ENCODE results near the gene PHAF1.

DNA sequence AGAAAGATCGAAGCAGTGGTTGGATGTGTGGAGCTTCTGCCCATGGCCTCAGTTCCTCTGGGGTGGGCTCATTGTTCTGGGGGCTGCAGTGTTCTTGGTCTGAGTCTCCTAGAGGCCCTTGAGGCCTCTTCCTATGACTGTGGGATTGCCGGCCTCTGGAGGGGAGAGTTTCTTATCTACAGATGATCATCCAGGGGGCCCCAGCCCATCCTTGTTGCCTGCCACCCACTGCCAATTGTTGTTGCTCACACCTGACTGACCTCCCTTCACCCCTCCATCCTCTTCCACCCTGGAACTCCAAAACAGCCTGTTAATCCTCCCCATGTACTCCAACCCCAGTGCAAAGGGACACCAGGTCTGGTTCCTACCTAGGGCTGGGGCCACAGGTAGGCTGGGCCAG, 35.2 kb downstream of the PHAF1 start:
- TF ChIP-seq, protein P1, sequence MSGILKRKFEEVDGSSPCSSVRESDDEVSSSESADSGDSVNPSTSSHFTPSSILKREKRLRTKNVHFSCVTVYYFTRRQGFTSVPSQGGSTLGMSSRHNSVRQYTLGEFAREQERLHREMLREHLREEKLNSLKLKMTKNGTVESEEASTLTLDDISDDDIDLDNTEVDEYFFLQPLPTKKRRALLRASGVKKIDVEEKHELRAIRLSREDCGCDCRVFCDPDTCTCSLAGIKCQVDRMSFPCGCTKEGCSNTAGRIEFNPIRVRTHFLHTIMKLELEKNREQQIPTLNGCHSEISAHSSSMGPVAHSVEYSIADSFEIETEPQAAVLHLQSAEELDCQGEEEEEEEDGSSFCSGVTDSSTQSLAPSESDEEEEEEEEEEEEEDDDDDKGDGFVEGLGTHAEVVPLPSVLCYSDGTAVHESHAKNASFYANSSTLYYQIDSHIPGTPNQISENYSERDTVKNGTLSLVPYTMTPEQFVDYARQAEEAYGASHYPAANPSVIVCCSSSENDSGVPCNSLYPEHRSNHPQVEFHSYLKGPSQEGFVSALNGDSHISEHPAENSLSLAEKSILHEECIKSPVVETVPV (CRISPR knock-in tag; IDR thresholded peaks at IDR 0.05), result no peak
- TF ChIP-seq GLIS3 (CRISPR knock-in tag; IDR thresholded peaks at IDR 0.05) (no peak), PPARA (CRISPR knock-in tag; IDR thresholded peaks at IDR 0.05; ENCODE audit: borderline replicate concordance) (no peak), RARB (CRISPR knock-in tag; IDR thresholded peaks at IDR 0.05) (no peak), ESRRG (CRISPR knock-in tag; IDR thresholded peaks at IDR 0.05) (no peak), ZFP30 (CRISPR knock-in tag; IDR thresholded peaks at IDR 0.05) (no peak), ZNF70 (CRISPR knock-in tag; IDR thresholded peaks at IDR 0.05) (no peak), ARNTL (CRISPR knock-in tag; IDR thresholded peaks at IDR 0.05; ENCODE audit: borderline replicate concordance, low read depth) (no peak), ZFP3 (CRISPR knock-in tag; IDR thresholded peaks at IDR 0.05) (no peak), CSDC2 (CRISPR knock-in tag; IDR thresholded peaks at IDR 0.05) (no peak), ZNF565 (CRISPR knock-in tag; conservative IDR thresholded peaks at IDR 0.05; ENCODE audit: low read depth) (no peak), ZNF8 (CRISPR knock-in tag; IDR thresholded peaks at IDR 0.05) (no peak)
- TF ChIP-seq, protein P2, sequence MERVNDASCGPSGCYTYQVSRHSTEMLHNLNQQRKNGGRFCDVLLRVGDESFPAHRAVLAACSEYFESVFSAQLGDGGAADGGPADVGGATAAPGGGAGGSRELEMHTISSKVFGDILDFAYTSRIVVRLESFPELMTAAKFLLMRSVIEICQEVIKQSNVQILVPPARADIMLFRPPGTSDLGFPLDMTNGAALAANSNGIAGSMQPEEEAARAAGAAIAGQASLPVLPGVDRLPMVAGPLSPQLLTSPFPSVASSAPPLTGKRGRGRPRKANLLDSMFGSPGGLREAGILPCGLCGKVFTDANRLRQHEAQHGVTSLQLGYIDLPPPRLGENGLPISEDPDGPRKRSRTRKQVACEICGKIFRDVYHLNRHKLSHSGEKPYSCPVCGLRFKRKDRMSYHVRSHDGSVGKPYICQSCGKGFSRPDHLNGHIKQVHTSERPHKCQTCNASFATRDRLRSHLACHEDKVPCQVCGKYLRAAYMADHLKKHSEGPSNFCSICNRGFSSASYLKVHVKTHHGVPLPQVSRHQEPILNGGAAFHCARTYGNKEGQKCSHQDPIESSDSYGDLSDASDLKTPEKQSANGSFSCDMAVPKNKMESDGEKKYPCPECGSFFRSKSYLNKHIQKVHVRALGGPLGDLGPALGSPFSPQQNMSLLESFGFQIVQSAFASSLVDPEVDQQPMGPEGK (CRISPR knock-in tag; IDR thresholded peaks at IDR 0.05; ENCODE audit: borderline replicate concordance), result no peak
- TF ChIP-seq, protein P3, sequence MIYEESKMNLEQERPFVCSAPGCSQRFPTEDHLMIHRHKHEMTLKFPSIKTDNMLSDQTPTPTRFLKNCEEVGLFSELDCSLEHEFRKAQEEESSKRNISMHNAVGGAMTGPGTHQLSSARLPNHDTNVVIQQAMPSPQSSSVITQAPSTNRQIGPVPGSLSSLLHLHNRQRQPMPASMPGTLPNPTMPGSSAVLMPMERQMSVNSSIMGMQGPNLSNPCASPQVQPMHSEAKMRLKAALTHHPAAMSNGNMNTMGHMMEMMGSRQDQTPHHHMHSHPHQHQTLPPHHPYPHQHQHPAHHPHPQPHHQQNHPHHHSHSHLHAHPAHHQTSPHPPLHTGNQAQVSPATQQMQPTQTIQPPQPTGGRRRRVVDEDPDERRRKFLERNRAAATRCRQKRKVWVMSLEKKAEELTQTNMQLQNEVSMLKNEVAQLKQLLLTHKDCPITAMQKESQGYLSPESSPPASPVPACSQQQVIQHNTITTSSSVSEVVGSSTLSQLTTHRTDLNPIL (CRISPR knock-in tag; IDR thresholded peaks at IDR 0.05; ENCODE audit: low read depth), result no peak
